Hematopoietic multipotent progenitor cell treated with erythropoietin and hydrocortisone succinate and interleukin-3 and kit ligand, for 4 days (in vitro differentiated cells): Measurements from ENCODE around the gene AGAP1.
"Not testable (repeated sequence)": the region's sequence is repeated elsewhere in the genome, so short reads cannot be mapped to it uniquely, and the experiment has no call there.

Experiments
- DNase-seq: peaks from one replicate; pipeline ENCODE4 v3.0.0-alpha.2; 2015

AGAP1 gene

GRCh38 chr2:236089271-236090026 is 595.6 kb downstream of the AGAP1 start:
- no peak for DNase-seq

DNA sequence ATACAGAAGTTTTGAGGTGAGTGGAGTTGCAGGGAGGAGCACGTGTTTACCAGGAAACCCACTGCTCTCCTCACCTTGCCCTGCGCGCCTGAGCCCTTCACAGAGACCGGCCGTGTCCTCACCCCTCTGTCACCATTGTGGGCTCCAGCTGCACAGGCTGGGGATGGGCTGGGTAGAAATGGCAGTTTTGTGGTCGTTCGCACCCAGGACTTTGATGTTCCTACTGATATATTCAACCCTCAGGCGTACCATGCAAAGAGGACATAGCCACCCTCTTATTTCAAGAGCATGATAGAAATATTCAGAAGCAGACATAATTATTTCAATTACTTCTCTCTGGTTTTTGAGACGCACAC is 596.2 kb downstream of the AGAP1 start:
- no peak for DNase-seq

DNA sequence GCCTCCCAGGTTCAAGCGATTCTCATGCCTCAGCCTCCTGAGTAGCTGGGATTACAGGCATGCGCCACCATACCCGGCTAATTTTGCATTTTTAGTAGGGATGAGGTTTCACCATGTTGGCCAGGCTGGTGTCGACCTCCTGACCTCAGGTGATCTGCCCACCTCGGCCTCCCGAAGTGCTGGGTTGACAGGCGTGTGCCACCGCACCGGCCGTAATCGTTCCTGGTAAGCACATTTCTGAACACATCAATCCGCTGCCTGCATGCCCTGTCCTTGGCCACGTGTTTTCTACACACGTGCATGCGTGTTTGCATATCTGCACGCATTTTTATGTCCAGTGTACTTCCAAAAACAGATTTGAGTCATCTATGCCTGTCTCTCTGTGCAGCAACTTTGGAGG is 597.0 kb downstream of the AGAP1 start:
- DNase-seq, result not testable (repeated sequence)

DNA sequence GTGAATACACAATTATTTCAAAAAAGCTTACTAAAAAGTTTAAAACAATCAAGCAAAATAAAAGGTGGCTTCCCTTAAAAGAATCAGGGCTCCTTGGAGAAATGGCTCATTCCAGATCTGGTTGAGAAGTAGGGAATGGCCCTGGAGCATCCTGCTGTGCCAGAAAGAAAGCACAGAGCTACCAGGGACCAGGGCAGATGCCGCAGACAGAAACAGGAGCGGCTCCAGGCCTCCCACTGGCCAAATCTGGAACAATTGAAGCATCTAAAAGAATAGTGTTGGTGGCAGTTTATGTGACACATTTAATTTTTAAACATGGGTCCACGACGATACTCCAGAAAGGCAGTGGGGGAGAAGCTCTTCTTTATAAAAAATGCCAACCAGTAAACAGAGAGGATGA is 598.9 kb downstream of the AGAP1 start:
- no peak for DNase-seq

GRCh38 chr2:236093134-236093533 is 599.3 kb downstream of the AGAP1 start:
- DNase-seq, result no peak

DNA sequence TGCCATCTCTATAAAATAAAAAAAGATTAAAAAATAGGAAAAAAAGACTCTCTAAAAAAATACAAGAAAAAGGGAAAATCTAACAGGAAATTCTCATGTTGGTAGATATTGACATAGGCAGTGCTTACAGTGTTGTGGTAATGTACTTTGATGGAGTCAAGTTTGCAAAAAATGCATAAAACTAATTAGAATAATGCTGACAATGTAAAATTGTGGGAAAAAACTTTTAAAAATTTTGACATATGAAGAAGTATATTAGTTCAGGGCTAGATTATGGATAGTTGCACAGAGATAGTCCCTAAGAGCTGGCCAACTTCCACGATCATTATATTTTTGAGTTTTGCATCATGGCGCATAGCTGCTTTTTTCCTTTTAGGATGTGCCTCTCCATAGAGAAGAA is 601.7 kb downstream of the AGAP1 start:
- no peak for DNase-seq

DNA sequence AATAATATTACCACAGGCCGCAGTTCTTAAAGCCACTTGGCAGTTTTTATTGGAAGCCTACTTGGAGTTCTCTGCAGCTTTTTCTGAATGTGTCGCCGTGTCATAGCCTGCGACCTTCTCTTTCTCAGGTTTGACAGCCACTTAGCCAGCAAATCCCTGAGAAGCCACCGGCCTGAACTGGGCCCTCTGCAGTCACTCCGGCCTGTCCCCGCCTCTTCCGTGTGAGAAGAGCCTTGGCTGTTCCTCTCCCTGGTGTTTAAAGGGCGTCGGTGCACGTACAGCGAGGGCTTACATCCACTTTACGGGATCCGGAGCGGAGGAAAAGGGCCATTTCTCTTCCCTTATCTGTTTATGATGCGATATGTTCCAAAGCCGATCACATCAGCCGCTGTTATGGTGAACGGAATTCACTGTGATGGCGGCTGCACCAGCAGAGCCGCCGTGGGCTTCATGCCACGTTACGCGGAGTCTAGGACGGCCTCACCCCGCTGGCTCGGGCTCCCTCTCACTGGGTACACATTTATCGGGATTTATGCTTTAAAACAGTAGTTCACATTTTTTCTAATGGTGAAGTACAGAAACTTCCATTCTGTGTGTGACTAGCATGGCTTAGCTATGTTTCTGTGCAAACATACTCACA is 607.6 kb downstream of the AGAP1 start:
- no peak for DNase-seq

DNA sequence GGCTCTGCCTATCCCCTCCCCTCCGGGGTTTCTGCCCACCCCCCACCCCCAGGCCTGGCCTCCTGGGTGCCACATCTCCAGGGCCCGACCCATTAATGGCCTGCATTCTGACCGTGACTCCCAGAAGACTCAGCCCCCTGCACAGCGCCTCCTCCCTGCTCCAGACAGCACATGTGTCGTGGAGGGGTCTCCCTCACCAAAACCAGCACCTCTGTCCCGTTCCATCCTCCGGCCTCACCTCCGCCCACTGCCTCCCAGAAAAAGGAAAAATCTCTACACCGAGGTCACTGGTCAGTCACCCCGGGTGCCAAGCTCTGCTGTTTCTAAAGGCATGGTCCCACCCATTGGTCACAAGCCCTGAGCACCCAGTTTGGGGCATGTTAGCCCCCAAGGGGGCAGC is 609.1 kb downstream of the AGAP1 start:
- no peak for DNase-seq

DNA sequence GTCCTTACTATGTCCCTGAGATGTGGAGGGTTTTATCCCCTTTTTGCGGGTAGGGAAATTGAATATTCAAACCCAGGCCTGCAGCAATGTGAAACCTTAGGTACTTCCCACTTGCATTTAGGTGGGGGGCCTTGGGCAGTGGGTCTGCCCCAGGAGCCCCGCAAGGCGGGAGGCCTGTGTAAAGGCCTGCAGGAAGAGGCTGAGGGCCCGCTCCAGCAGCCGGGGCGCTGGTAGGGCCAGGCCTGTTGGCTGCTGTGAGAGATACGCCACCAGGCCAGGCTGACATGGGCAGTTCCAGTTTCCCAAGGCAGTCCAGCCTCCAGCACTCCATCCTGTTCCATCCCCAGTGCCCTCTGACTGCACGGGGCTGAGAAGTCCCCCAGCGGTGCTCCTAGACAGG is 610.1 kb downstream of the AGAP1 start:
- no peak for DNase-seq

DNA sequence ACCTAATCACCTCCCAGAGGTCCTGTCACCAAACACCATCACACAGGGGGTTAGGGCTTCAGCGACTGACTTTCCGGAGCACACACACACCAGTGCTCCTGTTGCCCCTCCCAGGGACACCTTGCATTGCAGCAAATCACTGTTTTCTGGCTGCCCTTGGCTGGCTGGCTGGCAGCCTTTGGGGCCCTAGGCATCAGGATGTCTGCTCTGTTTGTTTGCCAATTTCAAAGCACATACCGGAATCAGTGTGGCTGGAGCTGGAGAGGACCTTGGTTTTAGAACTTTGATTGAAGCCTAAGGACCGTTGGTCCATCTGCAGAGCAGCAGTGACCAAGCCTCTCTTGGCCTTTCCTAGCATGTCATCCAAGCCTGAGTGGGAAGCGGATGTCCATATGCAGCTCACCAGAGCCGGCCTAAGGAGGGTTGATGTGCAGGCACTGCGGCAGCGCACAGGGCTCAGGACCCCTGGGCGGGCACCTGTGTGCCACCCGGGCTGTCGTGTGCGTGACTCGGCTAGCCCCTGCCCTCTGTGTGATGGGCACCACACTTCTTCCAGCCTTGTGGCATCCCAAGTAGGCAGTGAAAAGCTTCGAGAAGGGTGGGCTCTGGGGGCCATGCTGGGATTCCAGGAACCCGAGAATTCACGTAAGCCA is 612.2 kb downstream of the AGAP1 start:
- no peak for DNase-seq

DNA sequence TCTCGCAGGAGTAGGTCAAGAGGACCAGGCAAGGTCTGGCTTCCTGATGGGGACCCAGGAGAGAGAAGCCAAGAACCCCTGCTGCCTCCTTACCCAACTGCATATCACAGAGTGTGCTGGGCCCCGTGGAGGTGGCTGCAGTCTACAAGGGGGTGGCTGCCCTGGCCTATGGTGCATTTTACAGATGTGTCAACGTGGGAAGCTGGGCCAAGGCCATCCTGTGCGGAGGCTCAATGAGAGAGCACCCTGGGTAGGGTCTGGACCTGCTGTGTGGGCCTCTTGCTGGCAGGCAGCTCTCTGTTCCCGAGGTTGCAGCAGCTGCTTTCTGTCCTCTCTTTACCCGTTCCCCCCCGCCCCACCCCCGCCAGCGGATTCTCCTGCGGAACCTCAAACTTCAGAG is 612.9 kb downstream of the AGAP1 start:
- DNase-seq, result no peak

- DNase-seq, result no peak
These were observed 613.7 kb downstream of the AGAP1 start for GRCh38 chr2:236107536-236107935.

DNA sequence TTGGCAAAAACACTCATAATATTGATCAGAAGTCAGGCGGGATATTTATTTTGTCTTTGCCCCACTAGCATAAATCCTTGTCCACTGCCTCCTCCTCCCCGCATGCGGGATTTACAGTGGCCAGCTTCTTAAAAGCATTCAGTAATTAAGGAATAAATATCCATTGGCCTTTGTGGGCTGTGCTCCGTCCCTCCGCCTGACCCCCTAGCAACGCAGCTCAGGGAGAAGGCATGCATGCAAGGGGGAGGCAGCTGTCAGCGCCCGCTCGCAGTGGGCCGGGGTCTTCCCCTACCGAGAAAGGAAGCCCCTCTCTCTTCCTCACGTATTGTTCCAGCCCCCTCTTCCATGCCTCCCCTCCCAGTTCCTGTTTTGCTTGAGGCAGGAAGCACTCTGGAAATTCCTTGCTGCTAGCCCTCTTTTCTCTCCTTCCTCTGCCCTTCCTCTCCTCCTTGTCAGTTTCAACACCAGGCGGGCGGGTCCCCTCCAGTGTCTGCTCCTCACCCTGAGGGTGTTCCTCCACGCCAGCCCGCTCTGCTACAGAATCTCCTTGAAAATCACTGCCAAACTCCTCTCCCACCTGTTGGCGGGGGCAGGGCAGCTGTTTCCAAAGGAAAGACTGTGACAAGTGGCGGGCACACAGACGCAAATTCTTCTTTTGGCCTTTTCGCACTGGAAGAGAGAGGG is 614.2 kb downstream of the AGAP1 start:
- no peak for DNase-seq

GRCh38 chr2:236109061-236109460 is 615.2 kb downstream of the AGAP1 start:
- no peak for DNase-seq

DNA sequence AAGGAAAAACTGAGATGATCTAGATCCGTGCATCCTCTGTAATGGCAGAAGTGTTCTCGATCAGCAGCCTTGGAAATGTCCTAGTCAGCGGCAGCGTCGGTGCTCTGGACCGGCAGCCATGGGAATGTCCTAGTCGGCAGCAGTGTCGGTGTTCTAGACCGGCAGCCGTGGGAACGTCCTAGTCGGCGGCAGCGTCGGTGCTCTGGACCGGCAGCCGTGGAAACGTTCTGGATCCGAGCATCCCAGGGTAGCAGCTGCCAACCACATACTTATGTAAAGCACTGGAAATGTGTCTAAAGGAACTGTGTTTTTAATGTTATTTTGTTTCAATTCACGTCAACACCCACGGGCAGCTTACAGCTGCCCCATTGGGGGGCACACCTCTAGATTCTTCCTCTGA is 615.6 kb downstream of the AGAP1 start:
- no peak for DNase-seq

DNA sequence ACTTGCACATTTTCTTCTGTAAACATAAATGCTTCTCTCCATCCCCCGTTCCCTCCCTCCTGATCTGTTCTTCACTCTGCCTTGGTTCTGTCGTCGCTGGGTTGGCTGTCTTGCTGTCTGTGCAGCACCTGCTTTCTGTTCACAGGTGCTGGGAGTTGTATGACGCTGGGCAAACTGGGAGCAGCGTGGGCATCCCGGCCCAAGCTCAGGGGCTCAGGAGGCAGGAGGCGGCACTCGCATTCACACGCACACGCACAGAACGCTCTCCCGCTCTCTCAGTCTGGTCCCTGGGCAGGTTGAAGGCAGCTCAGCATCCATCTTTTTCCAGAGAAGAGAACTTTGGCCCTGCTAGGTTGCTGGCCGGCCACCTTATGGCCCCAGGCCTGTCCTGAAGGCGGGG is 618.6 kb downstream of the AGAP1 start:
- DNase-seq, result no peak

GRCh38 chr2:236113425-236113824 is 619.6 kb downstream of the AGAP1 start:
- DNase-seq, result no peak

GRCh38 chr2:236113948-236114347 is 620.1 kb downstream of the AGAP1 start:
- DNase-seq, result no peak

- no peak for DNase-seq
These were observed 621.1 kb downstream of the AGAP1 start for GRCh38 chr2:236114959-236115358.

DNA sequence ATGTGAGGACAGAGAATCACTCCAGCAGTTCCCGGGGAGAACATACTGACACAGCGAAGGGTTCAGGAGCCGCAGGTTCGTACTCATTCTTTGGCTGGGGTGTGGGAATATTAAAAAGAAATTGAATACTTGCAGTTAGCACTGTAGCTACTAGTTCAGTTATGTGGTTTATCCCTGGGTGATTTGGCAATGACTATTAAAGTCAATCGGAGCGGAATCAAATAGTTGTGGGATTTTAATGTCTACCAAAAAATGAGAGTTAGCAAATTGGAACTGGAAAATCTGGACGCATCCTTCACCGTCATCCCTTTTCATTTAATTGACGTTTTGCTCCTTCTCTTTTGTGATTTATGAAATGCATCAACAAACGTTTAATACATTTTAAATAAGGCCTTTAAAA is 623.6 kb downstream of the AGAP1 start:
- DNase-seq, result no peak

- no peak for DNase-seq
These were observed 624.0 kb downstream of the AGAP1 start for GRCh38 chr2:236117861-236118269.

DNA sequence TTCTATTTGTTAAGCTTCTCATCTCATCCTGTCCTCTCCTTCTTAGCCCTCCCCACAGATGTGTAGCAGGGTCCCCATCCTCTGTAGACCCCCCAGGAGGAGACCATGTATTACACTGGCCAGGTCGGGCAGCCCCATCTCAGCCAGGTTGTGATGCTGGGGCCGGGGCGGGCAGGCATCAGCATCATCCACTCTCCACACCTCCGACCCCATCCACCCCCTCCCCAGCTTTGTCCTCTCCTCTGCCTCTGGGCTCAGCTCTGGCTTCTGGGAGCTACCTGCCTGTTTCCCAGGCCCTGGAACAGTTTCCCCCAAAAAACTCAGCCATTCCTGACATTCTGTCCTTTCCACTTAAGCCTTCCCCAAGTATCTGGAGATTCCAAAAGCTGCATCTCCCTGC is 625.2 kb downstream of the AGAP1 start:
- no peak for DNase-seq

- DNase-seq, result no peak
These were observed 625.6 kb downstream of the AGAP1 start for GRCh38 chr2:236119476-236119875.

DNA sequence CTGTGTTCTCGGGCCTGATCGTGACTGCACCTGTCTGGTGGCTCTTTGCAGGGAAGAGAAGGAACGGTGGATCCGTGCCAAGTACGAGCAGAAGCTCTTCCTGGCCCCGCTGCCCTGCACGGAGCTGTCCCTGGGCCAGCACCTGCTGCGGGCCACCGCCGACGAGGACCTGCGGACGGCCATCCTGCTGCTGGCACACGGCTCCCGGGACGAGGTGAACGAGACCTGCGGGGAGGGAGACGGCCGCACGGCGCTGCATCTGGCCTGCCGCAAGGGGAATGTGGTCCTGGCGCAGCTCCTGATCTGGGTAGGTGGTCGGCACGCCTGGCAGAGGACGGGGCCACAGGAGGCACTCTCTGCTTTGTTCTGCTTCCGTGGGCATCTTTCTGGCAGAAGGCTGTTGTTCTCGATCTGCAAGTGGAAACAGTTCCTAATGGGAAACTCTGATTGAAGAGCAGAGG is 626.3 kb downstream of the AGAP1 start:
- no peak for DNase-seq
